ENCODE measurements around the gene COMMD3.

The COMMD3 gene

DNA sequence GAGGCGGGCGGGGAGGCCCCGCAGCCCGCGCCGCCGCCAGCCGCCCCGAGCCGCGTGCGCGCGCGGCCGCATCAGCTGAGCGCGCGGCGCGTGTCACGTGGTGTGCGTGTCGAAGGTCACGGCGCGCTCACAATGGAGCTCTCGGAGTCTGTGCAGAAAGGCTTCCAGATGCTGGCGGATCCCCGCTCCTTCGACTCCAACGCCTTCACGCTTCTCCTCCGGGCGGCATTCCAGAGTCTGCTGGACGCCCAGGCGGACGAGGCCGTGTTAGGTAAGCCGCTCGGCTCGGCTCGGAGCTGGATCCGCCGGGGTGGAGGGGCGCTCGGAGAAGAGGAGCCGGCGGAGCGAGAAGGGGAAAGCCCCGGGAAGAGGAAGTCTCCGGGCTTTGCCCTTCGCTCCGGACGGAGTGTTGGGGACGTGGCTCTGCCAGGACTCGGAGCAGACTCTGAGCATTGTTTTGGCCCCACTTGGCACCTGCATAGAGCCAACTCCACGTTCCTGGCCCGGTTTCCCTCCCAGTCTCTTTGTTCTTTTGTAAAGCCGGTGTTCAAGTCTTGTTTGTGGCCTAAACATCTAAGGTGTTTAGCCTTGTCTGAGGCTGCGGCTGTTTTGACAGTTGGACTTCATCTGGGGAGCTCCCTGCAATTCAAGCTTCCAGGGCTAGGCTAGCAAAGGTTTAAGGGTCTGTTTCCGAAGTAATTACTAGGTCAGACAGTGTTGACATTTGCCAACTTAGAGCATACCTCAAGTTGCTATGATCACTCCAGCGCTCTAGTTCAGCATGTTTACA is at the start of gene COMMD3:
Gene COMMD3 (plus strand): TSS at position 103 of the 790 bp plus-strand sequence. CDS start 30 bp downstream, at position 133.
- H3K4me3 ChIP-seq (ENCODE audit: low read depth, low read length) = peak within 1 kb of the TSS; percentile 80
- TF ChIP-seq, protein P1, sequence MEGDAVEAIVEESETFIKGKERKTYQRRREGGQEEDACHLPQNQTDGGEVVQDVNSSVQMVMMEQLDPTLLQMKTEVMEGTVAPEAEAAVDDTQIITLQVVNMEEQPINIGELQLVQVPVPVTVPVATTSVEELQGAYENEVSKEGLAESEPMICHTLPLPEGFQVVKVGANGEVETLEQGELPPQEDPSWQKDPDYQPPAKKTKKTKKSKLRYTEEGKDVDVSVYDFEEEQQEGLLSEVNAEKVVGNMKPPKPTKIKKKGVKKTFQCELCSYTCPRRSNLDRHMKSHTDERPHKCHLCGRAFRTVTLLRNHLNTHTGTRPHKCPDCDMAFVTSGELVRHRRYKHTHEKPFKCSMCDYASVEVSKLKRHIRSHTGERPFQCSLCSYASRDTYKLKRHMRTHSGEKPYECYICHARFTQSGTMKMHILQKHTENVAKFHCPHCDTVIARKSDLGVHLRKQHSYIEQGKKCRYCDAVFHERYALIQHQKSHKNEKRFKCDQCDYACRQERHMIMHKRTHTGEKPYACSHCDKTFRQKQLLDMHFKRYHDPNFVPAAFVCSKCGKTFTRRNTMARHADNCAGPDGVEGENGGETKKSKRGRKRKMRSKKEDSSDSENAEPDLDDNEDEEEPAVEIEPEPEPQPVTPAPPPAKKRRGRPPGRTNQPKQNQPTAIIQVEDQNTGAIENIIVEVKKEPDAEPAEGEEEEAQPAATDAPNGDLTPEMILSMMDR (IDR thresholded peaks at IDR 0.05; ENCODE audit: low read depth, low read length) = no peak
- TF ChIP-seq POLR2A (IDR thresholded peaks at IDR 0.05; ENCODE audit: extremely low read depth, insufficient read length) = peak; percentile 63
- TF ChIP-seq MAX (IDR thresholded peaks at IDR 0.05; ENCODE audit: low read depth, low read length) = peak; percentile 83
- peak; percentile 41; the same call in 1 of the 2 replicates for TF ChIP-seq MYC (IDR thresholded peaks at IDR 0.05; ENCODE audit: low read depth, low read length)
- DNase-seq (ENCODE audit: low read depth) = peak; percentile 78

- TF ChIP-seq POLR2A (IDR thresholded peaks at IDR 0.05; ENCODE audit: extremely low read depth, insufficient read length) = no peak
- no peak overlapping the region for H3K4me3 ChIP-seq (ENCODE audit: low read depth, low read length)
- DNase-seq (ENCODE audit: low read depth) = no peak
Observed at GRCh38 chr10:22268503-22268902, 47.7 kb upstream of the COMMD3 start.

DNA sequence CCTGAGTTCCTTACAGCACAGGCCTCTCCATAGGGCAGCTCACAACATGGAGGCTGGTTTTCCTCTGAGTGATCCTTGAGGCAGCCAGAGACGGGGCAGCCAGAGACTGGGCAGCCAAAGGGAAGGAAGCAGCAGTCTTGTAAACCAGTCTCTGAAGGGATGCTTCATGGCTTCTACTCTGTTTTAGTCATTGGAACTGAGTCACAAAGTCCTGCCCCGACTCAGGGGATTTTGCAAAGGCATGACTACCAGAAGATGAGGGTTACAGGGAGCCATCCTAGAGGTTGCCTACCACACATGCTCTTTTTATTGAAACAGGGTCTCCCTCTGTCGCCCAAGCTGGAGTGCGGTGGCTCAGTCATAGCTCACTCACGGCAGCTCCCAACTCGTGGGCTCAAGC is 44.4 kb upstream of the COMMD3 start:
- no peak for TF ChIP-seq MAX (IDR thresholded peaks at IDR 0.05; ENCODE audit: low read depth, low read length)
- TF ChIP-seq MYC (IDR thresholded peaks at IDR 0.05; ENCODE audit: low read depth, low read length) = no peak
- TF ChIP-seq, protein P1 (IDR thresholded peaks at IDR 0.05; ENCODE audit: low read depth, low read length) = no peak
- TF ChIP-seq POLR2A (IDR thresholded peaks at IDR 0.05; ENCODE audit: extremely low read depth, insufficient read length) = no peak
- DNase-seq (ENCODE audit: low read depth) = no peak
- no peak overlapping the region for H3K4me3 ChIP-seq (ENCODE audit: low read depth, low read length)

GRCh38 chr10:22278441-22278782 is 37.8 kb upstream of the COMMD3 start:
- no peak for TF ChIP-seq MYC (IDR thresholded peaks at IDR 0.05; ENCODE audit: low read depth, low read length)
- no peak for TF ChIP-seq MAX (IDR thresholded peaks at IDR 0.05; ENCODE audit: low read depth, low read length)
- TF ChIP-seq, protein P1 (IDR thresholded peaks at IDR 0.05; ENCODE audit: low read depth, low read length) = no peak
- no peak for TF ChIP-seq POLR2A (IDR thresholded peaks at IDR 0.05; ENCODE audit: extremely low read depth, insufficient read length)
- no peak overlapping the region for H3K4me3 ChIP-seq (ENCODE audit: low read depth, low read length)
- DNase-seq (ENCODE audit: low read depth) = no peak

DNA sequence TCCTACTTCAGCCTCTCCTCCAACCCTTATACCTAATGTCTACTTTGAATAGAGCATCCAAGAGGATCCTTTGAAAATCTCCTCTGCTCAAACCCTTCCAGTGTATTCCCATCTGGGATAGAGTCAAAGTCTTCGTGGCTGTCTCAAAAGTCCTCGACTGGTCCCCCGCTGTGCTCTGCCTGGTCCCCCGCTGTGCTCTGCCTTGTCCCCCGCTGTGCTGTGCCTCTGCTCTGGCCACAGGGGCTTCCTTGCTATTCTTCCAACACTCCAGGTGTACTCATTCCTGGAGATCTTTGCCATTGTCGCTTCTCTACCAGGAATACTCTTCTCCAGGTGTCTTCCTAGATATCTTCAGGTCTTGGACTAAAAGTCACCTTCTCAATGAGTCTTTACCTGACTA is 36.1 kb upstream of the COMMD3 start:
- no peak for TF ChIP-seq POLR2A (IDR thresholded peaks at IDR 0.05; ENCODE audit: extremely low read depth, insufficient read length)
- no peak for TF ChIP-seq MAX (IDR thresholded peaks at IDR 0.05; ENCODE audit: low read depth, low read length)
- TF ChIP-seq MYC (IDR thresholded peaks at IDR 0.05; ENCODE audit: low read depth, low read length) = no peak
- TF ChIP-seq, protein P1 (IDR thresholded peaks at IDR 0.05; ENCODE audit: low read depth, low read length) = no peak
- DNase-seq (ENCODE audit: low read depth) = no peak
- H3K4me3 ChIP-seq (ENCODE audit: low read depth, low read length) = no peak overlapping the region

DNA sequence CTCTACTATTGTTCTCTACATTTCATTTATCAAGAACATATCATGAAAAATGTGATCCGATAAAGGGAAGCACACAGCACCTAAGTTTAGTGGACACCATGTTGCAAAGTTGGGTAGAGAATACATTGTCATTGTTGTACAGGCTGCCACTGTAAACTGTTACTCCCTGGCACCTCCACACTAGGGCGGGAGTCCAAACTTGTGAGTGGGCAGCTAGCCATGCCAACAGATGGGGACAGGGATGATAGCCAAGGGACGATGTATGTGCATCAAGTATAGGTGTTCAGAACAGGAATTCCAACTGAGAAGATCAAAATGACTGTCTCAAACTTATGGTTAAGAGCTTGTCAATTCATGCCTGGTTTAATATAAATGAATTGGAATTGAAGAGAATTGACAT is 31.1 kb upstream of the COMMD3 start:
- DNase-seq (ENCODE audit: low read depth) = no peak
- TF ChIP-seq, protein P1 (IDR thresholded peaks at IDR 0.05; ENCODE audit: low read depth, low read length) = no peak
- TF ChIP-seq POLR2A (IDR thresholded peaks at IDR 0.05; ENCODE audit: extremely low read depth, insufficient read length) = no peak
- TF ChIP-seq MYC (IDR thresholded peaks at IDR 0.05; ENCODE audit: low read depth, low read length) = no peak
- no peak for TF ChIP-seq MAX (IDR thresholded peaks at IDR 0.05; ENCODE audit: low read depth, low read length)
- H3K4me3 ChIP-seq (ENCODE audit: low read depth, low read length) = no peak overlapping the region

Data from NB4 (cell line).